GM19467 (cell line): ENCODE results near the gene ANAPC1.
"Not testable (repeated sequence)": the region's sequence is repeated elsewhere in the genome, so short reads cannot be mapped to it uniquely, and the experiment has no call there.

Experiments
- ATAC-seq: cut with Tn5 transposase; IDR thresholded peaks from one replicate; pipeline ENCODE4 v1.9.1; 2021; ENCODE audit warnings: mild to moderate bottlenecking, moderate library complexity; ENCODE audit not compliant: unreplicated experiment

ANAPC1 gene

GRCh38 chr2:111904726-111905474 is 20.9 kb upstream of the ANAPC1 start:
- ATAC-seq = no peak

- no peak for ATAC-seq
Observed at GRCh38 chr2:111903930-111904439, 20.0 kb upstream of the ANAPC1 start.

- no peak for ATAC-seq
Observed at GRCh38 chr2:111903516-111903915, 19.5 kb upstream of the ANAPC1 start.

GRCh38 chr2:111900859-111901258 is 16.9 kb upstream of the ANAPC1 start:
- no peak for ATAC-seq

GRCh38 chr2:111898703-111899514 is 14.9 kb upstream of the ANAPC1 start:
- no peak for ATAC-seq

GRCh38 chr2:111897924-111898702 is 14.1 kb upstream of the ANAPC1 start, which contains the start of gene MERTK:
Gene MERTK (plus strand): TSS chr2:111898607. CDS start chr2:111898736, 129 bp downstream.
- ATAC-seq = no peak

GRCh38 chr2:111897630-111897923 is 13.6 kb upstream of the ANAPC1 start:
- ATAC-seq = no peak

GRCh38 chr2:111896576-111896975 is 12.6 kb upstream of the ANAPC1 start:
- no peak for ATAC-seq

GRCh38 chr2:111896024-111896423 is 12.0 kb upstream of the ANAPC1 start:
- ATAC-seq = no peak

- ATAC-seq = peak; percentile 10
Observed at GRCh38 chr2:111884592-111884964, 585 bp upstream of the ANAPC1 start.

- ATAC-seq = not testable (repeated sequence)
Observed at GRCh38 chr2:111872806-111873205, 11.2 kb downstream of the ANAPC1 start.

- not testable (repeated sequence) for ATAC-seq
Observed at GRCh38 chr2:111865124-111865523, 18.9 kb downstream of the ANAPC1 start.

- not testable (repeated sequence) for ATAC-seq
Observed at GRCh38 chr2:111860005-111860404, 24.0 kb downstream of the ANAPC1 start.

GRCh38 chr2:111852544-111852943 is 31.4 kb downstream of the ANAPC1 start:
- ATAC-seq = not testable (repeated sequence)

GRCh38 chr2:111850646-111851045 is 33.3 kb downstream of the ANAPC1 start:
- not testable (repeated sequence) for ATAC-seq

GRCh38 chr2:111839625-111840282 is 44.2 kb downstream of the ANAPC1 start:
- not testable (repeated sequence) for ATAC-seq

GRCh38 chr2:111838992-111839391 is 45.0 kb downstream of the ANAPC1 start:
- not testable (repeated sequence) for ATAC-seq

GRCh38 chr2:111834221-111834620 is 49.8 kb downstream of the ANAPC1 start:
- ATAC-seq = not testable (repeated sequence)

- not testable (repeated sequence) for ATAC-seq
Observed at GRCh38 chr2:111830479-111830878, 53.5 kb downstream of the ANAPC1 start.

GRCh38 chr2:111828217-111828766 is 55.7 kb downstream of the ANAPC1 start:
- ATAC-seq = not testable (repeated sequence)
